GM18861 (cell line): ENCODE results near the gene AGBL4.

Experiments used
- ATAC-seq: cut with Tn5 transposase; IDR thresholded peaks from one replicate; pipeline ENCODE4 v1.9.1; 2021; ENCODE audit not compliant: unreplicated experiment

Gene AGBL4

DNA sequence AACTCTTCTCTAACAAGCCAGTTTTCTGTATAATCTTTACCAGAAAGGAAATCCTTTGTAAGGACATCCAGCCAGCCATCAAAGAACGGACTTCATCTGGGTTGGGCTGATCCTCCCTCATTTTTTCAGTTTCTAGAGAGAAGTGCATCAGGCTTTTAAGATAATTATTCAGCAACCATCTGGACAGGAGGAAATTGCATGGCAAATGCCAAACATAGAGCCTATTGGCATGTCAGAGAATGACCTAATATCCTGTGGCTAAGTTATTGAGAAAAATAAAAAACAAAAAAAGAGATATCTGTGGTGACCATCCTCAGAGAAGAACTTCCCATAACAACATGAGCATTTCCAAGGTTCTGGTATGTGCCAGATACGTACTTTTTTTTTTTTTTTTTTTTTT lies 1172.1 kb downstream of the AGBL4 start:
- no peak for ATAC-seq

GRCh38 chr1:48848035-48848434 lies 1175.7 kb downstream of the AGBL4 start:
- ATAC-seq: no peak

GRCh38 chr1:48846441-48846840 lies 1177.3 kb downstream of the AGBL4 start:
- no peak for ATAC-seq

- ATAC-seq: no peak
These were observed 1179.6 kb downstream of the AGBL4 start for GRCh38 chr1:48844187-48844586.

GRCh38 chr1:48841966-48842365 lies 1181.8 kb downstream of the AGBL4 start:
- no peak for ATAC-seq

DNA sequence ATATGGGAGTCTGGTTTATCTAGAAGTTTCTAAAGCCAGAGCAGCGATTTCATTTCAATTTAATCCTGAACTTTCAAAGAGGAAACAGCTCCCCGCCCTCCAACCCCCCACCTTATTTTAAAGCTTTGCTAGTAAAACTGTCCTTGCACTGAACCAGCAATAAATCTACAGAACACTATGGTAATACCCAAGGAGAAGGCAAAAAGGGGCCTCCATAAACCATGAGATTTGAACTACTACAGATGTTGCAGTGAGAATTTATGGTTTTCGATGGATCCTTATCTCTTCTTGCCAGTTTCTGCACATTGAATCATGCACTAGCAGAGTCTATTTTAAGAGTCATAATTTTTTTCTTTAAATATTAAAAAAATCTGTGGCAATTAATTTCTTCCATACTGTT lies 1182.3 kb downstream of the AGBL4 start:
- no peak for ATAC-seq

GRCh38 chr1:48831120-48831978 lies 1192.4 kb downstream of the AGBL4 start:
- ATAC-seq: no peak

GRCh38 chr1:48830715-48831114 lies 1193.0 kb downstream of the AGBL4 start:
- ATAC-seq: no peak

DNA sequence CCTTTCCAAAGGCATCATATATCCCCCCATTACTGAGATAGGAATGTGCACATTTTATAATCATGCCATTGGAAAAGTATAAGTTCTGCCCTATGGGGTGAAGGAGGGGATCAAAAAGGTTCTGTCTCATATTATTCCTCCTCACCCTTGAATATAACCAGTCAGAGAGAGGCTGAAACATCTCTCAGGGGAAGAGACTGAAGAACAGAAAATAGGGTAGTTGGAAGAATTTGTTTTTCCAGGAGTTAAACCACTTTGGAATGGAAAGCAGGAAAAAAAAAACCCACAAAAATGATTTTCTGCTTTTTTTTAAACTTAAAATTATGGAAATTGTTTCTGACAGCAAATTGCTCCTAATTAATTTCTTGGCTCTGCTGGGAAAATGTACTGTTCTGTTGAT lies 1194.3 kb downstream of the AGBL4 start:
- no peak for ATAC-seq

DNA sequence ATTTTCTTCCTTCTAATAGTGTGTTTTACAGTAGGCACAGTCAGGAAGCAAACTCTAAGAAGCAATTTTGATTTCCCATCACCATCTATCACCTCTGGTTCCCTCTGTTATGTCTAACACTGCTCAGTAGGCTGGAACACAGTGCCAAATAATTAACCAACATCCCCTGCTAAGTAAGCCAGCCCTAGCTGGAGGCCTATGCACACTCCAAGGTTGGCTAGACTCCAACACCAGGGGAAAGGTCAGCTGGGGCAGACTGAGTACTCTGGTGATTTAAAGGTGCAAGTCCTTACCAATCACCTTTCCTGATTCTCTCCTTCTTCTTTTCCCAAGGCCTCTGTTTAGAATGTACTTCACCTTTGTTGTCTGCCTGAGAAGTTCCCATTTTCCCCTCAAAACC lies 1200.6 kb downstream of the AGBL4 start:
- ATAC-seq: no peak

DNA sequence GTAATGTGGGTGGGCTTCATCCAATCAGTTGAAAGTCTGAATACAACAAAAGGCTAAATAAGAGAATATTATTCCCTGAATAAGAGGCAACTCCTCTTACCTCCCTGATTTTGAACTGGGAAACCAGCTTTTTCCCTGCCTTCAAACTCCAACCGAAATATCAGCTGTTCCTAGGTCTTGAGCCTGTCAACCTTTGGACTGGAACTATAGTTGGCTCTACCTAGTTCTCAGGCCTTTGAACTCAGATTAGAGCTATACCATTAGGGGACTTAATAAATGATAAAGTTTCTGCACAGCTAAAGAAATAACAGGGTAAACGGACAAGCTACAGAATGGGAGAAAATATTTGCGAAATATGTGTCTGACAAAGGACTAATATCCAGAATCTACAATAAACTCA lies 1203.3 kb downstream of the AGBL4 start:
- no peak for ATAC-seq

DNA sequence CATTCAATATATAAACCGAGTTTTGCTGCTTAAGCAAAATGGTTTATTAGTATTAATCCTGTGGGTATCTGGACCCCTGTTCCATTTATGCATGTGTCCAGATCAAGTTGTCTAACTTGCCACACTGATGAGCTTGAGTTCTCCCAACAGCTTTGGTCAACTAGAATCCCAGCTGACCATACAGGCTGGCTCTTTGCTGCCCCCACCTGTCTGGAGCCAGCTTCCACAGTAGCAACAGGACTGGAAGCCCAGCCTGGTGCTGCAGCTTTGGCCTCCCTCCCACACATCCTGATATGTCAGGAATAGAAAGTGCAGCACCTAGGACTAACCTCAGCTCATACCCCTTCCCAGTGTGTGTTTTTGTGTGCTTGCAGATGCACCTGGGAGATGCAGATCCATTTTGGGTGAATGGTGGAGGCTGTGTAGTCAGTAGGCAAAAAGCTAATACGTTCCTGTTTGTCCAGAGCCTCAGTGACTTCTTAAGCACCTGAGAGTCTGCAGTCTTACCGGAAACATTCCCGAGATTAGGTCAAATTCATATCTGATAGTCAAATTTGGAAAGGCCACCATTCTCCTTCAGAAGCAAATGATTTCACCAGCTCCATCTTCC lies 1206.1 kb downstream of the AGBL4 start:
- no peak for ATAC-seq

DNA sequence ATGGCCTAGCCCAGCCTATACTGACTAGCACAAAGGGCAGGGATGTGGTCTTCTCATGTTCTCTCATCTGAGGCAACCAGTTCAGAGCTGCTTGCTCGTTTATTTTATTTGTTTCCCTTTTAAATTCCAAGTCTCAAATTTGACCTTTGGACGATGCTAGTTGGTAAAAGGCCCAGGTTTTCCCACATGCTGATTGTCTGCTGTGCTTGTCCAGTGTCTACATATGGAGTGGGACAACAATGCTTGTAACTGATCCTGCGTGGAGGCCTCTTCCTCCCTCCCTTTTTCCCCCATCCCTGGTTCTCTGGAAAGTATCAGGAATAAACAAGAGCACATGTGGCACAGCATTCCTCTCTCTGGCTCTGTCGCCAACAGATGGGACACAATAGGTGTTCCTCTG lies 1213.0 kb downstream of the AGBL4 start:
- ATAC-seq: no peak

DNA sequence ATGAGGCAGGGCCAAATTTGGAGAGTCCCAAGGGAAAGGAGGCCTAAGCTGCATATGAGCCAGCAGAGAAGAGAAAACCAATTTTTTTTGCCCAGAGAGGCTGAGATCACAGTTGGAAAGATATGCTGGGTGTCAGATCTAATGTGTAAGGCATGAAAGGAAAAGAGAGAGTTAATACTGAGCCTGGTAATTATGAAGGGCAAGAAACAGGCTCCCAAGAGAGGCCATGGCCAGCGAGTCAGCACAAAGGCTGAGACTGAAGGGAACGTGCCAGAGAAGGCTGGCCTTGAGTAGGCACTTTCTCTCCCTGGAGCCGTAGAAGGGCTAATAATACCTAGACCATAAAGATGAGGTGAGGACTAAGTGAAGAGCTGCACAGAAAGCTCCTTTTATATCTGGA lies 1215.3 kb downstream of the AGBL4 start:
- no peak for ATAC-seq

DNA sequence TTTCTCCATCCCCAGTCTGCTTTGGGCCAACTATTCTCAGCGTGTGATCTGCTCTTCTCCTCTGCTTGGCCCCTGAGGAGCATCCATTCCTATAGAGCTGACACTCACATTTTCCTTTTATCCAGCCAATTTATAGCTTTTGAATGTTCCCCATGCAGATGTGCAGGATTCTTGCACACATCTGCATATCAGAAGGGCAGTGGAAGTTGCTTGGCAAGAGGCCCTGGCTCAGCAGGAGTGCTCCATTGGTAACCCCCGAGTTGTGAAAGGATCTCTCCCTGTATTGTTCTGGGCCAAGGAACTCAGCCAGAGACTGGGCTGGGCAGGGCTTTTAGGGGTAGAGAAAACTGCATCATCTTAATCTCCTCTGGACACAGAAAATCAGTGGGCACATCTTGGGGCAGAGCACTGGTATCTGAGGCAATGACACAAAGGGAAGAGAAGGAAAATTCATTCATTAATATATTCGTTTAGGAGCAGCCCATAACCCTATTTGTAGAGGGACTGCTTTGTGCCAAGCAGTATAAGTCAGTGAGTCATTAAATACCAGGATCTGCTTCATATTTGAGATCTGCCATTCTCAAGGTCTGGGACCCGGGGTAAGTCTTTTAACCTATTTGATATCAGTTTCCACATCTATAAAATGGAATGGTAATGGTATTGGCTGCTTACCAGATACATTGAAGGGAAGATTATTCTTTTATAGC lies 1216.0 kb downstream of the AGBL4 start:
- no peak for ATAC-seq

GRCh38 chr1:48803474-48803873 lies 1220.3 kb downstream of the AGBL4 start:
- no peak for ATAC-seq

- no peak for ATAC-seq
These were observed 1228.9 kb downstream of the AGBL4 start for GRCh38 chr1:48794816-48795215.

DNA sequence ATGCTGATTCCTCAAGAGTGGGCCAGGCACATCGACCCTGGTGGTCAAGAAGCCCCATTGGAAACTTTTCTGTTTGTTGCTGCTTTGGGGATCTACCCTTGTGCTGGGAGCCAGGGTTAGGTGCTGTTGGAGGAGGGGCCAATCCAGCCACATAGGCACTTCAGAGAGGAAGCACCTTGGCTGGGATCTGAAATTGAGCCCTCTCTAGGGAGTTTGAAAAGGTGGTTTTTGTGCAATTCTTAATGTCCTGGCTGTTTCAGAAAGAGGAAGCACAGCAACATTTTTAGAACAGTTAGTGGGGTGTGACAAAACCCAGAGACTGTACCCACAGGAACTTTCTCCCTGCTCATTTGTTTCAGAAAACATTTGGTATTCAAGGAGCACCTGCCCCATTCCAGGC lies 1229.9 kb downstream of the AGBL4 start:
- peak; percentile 90 for ATAC-seq

- no peak for ATAC-seq
These were observed 1230.8 kb downstream of the AGBL4 start for GRCh38 chr1:48792961-48793360.

GRCh38 chr1:48790397-48790796 lies 1233.4 kb downstream of the AGBL4 start:
- ATAC-seq: no peak

DNA sequence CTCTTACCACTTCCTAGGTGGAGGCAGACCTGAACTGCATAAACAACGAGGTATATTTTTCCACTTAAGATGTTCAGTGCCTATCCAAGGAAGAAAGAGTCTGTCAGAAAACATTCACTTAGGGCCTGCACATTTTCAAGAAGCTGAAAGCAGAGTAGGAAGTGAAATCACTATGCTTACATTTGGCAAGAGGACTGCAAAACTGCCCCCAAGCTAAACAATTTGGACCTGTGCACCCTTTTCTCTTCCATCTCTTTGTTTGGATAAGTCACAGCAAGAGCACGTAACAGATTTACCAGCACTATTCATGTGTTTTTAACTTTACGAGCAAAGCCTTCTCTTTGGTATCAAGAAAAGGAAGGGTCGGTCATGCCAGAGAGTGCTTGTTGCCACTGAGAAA lies 1233.9 kb downstream of the AGBL4 start:
- no peak for ATAC-seq

GRCh38 chr1:48785869-48786268 lies 1237.9 kb downstream of the AGBL4 start:
- ATAC-seq: no peak
